Calu3 (cell line): ENCODE measurements around the gene ULK3. TPM values are rescaled to one million over a fixed set of nuclear protein-coding genes. Genes with fewer than 3 reads are reported as not detected.
A peak's percentile ranks its signal among the peaks of the same experiment; 100 is the strongest.

Source experiments
- BruUV-seq: library from RNA; stranded (reverse); fragments of 400-500 nt; replicated peaks from 2 replicates; lab custom pipeline; 2021; lab: Mats Ljungman, UMichigan
- CTCF ChIA-PET: fragments of 300-600 bp; sonication (Branson Sonifier 250); formaldehyde crosslinking; loops from one replicate; lab custom pipeline; 2022; ENCODE audit warnings: antibody characterized with exemption; lab: Charles Lee
- DNase-seq: peaks from one replicate; pipeline ENCODE4 v3.0.0; 2022
- H3K27ac Mint-ChIP-seq: one replicate; pipeline ENCODE4 v1.8.0; 2022; ENCODE audit warnings: mixed read lengths; ENCODE audit not compliant: unreplicated experiment
- H3K27me3 Mint-ChIP-seq: one replicate; pipeline ENCODE4 v1.8.0; 2022; ENCODE audit warnings: mixed read lengths; ENCODE audit not compliant: unreplicated experiment
- H3K36me3 Mint-ChIP-seq: one replicate; pipeline ENCODE4 v1.8.0; 2022; ENCODE audit warnings: mild to moderate bottlenecking, moderate library complexity, mixed read lengths; ENCODE audit not compliant: insufficient read depth, unreplicated experiment
- H3K4me1 Mint-ChIP-seq: one replicate; pipeline ENCODE4 v1.8.0; 2022; ENCODE audit warnings: mild to moderate bottlenecking, low read depth, mixed read lengths; ENCODE audit not compliant: unreplicated experiment
- H3K4me3 Mint-ChIP-seq: one replicate; pipeline ENCODE4 v1.8.0; 2022; ENCODE audit warnings: mild to moderate bottlenecking, low read depth, moderate library complexity, mixed read lengths; ENCODE audit not compliant: unreplicated experiment
- H3K9me3 Mint-ChIP-seq: one replicate; pipeline ENCODE4 v1.8.0; 2022; ENCODE audit warnings: low read depth, mixed read lengths; ENCODE audit not compliant: unreplicated experiment
- CTCF ChIP-seq: fragments of 200-600 bp; IDR thresholded peaks from one replicate; pipeline ENCODE4 v1.8.0; 2022; ENCODE audit warnings: antibody characterized with exemption; ENCODE audit not compliant: unreplicated experiment
- intact Hi-C: fragments of 100-400 bp; cut with micrococcal nuclease; formaldehyde crosslinking; loops from one replicate; pipeline ENCODE4 v1.10.0; 2022; ENCODE audit not compliant: unreplicated experiment
- total RNA-seq: library from RNA; stranded (reverse); gene quantifications from 2 replicates; pipeline ENCODE4 v1.2.3, GENCODE V29; 2022

Gene ULK3
- total RNA-seq, 1 experiment from 2014 or later, result 33.8 TPM

GRCh38 chr15:74828835-74829234, 14.1 kb downstream of the ULK3 start:
- CTCF ChIA-PET, result no interaction called here
- Mint-ChIP-seq H3K36me3 (no peaks in the 10 kb centered on the region), H3K27ac (no peak overlapping the region), H3K4me3 (no peak overlapping the region), H3K27me3 (peaks cover 69% of the 10 kb centered on the region), H3K9me3 (no peaks in the 10 kb centered on the region), H3K4me1 (peaks cover 8% of the 10 kb centered on the region)
- no peak for DNase-seq
- no peak for TF ChIP-seq CTCF
- intact Hi-C loops, result no loop called here
- no TSS peak for BruUV-seq

- BruUV-seq, result no TSS peak
- H3K36me3 Mint-ChIP-seq, result no peaks in the 10 kb centered on the region
- no peak for DNase-seq
- H3K4me3 Mint-ChIP-seq, result no peak overlapping the region
- CTCF ChIA-PET, result no interaction called here
- H3K27ac Mint-ChIP-seq, result no peak overlapping the region
- intact Hi-C loops, result no loop called here
- peaks cover 81% of the 10 kb centered on the region for H3K27me3 Mint-ChIP-seq
- peaks cover 3% of the 10 kb centered on the region for H3K4me1 Mint-ChIP-seq
- no peak for TF ChIP-seq CTCF
- H3K9me3 Mint-ChIP-seq, result no peaks in the 10 kb centered on the region
Observed at GRCh38 chr15:74827614-74828013, 15.3 kb downstream of the ULK3 start.

GRCh38 chr15:74826921-74827320, 16.0 kb downstream of the ULK3 start:
- no peaks in the 10 kb centered on the region for H3K4me1 Mint-ChIP-seq
- TF ChIP-seq CTCF, result no peak
- CTCF ChIA-PET, result no interaction called here
- peaks cover 83% of the 10 kb centered on the region for H3K27me3 Mint-ChIP-seq
- no peaks in the 10 kb centered on the region for H3K36me3 Mint-ChIP-seq
- H3K27ac Mint-ChIP-seq, result no peak overlapping the region
- no peak for DNase-seq
- H3K4me3 Mint-ChIP-seq, result no peak overlapping the region
- no TSS peak for BruUV-seq
- no peaks in the 10 kb centered on the region for H3K9me3 Mint-ChIP-seq
- intact Hi-C loops, result no loop called here

DNA sequence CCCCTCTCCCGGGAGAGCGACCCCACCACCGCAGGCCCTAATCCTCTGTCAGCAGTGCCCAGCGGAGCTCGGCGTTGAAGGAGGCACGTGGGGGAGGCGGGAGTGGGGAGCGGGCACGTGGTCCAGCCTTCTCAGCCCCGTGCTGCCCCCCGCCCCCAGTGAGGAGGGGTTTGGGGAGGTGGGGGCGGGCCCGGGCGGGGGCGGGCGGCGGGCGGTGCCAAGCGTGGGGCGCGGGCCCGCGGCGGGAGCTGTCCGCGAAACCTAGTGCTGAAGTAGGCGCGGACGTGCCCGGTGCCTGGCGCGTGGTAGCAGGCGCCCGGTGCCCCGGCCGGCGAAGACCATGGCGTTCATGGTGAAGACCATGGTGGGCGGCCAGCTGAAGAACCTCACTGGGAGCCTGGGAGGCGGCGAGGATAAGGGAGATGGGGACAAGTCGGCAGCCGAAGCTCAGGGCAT, 16.6 kb downstream of the ULK3 start, which contains the start of gene CPLX3:
Gene CPLX3, plus strand, starts transcription at position 264 of the 456 bp plus-strand sequence. Its CDS starts 77 bp downstream, at position 341.
- BruUV-seq, result no TSS peak
- Mint-ChIP-seq H3K4me3 (no peak within 1 kb of the TSS), H3K4me1 (no peaks in the 10 kb centered on the region), H3K27ac (no peak within 1 kb of the TSS), H3K27me3 (peaks cover 83% of the 10 kb centered on the region), H3K9me3 (no peaks in the 10 kb centered on the region), H3K36me3 (no peaks in the 10 kb centered on the region)
- intact Hi-C loops, result no loop called here
- CTCF ChIA-PET, result interaction anchor here (0.8 kb wide), 1 partner anchor 27 kb away, joined by 3 read pairs; no protein-coding TSS in a partner anchor
- DNase-seq, result peak; percentile 50
- TF ChIP-seq CTCF, result no peak
